ENCODE data around the gene TSHZ2.
A peak's percentile ranks its signal among the peaks of the same experiment; 100 is the strongest.

Gene TSHZ2

DNA sequence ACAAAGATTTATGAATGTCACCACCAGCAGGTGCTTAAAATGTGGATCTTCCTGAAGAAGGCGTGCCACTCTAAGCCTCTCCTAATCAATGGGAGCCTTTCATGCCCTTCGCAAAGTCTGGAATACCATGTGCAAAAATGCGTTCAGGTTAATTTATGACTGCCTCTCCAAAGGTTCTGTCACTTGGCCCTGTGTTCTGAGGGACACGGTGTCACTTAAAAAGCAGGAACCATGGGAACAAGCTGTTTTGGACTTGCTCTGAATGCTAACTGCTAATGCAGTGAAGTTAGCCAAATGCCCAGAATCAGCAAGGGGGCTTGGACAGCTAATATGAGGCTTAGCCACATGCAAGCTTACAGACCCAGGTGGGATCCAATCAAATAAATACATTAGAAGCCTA, 250.3 kb downstream of the TSHZ2 start:
- no peak for DNase-seq (ENCODE audit: low read depth)
- TF ChIP-seq, protein P1, sequence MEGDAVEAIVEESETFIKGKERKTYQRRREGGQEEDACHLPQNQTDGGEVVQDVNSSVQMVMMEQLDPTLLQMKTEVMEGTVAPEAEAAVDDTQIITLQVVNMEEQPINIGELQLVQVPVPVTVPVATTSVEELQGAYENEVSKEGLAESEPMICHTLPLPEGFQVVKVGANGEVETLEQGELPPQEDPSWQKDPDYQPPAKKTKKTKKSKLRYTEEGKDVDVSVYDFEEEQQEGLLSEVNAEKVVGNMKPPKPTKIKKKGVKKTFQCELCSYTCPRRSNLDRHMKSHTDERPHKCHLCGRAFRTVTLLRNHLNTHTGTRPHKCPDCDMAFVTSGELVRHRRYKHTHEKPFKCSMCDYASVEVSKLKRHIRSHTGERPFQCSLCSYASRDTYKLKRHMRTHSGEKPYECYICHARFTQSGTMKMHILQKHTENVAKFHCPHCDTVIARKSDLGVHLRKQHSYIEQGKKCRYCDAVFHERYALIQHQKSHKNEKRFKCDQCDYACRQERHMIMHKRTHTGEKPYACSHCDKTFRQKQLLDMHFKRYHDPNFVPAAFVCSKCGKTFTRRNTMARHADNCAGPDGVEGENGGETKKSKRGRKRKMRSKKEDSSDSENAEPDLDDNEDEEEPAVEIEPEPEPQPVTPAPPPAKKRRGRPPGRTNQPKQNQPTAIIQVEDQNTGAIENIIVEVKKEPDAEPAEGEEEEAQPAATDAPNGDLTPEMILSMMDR (conservative IDR thresholded peaks at IDR 0.05; ENCODE audit: low read length): no peak
- no peak overlapping the region for H3K4me3 ChIP-seq (ENCODE audit: low read length)

DNA sequence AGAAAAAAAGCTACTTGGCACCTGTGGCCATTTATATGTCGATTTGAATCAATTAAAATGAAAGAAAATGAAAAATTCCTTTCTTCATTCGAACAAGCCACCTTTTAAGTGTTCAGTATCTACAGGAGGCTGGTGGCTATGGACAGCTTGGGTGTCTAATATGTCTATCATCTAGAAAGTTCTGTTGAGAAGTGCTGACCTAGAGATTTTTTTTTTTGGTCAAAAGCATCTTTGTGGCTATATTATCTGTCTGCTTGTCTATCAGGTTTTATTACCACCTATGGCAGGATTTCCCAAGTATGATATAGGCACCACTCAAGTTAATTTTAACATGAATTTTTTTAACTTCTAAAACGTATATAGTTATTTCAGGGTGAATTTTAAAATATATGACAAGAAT, 250.8 kb downstream of the TSHZ2 start:
- no peak for DNase-seq (ENCODE audit: low read depth)
- TF ChIP-seq, protein P1 (conservative IDR thresholded peaks at IDR 0.05; ENCODE audit: low read length): no peak
- no peak overlapping the region for H3K4me3 ChIP-seq (ENCODE audit: low read length)

DNA sequence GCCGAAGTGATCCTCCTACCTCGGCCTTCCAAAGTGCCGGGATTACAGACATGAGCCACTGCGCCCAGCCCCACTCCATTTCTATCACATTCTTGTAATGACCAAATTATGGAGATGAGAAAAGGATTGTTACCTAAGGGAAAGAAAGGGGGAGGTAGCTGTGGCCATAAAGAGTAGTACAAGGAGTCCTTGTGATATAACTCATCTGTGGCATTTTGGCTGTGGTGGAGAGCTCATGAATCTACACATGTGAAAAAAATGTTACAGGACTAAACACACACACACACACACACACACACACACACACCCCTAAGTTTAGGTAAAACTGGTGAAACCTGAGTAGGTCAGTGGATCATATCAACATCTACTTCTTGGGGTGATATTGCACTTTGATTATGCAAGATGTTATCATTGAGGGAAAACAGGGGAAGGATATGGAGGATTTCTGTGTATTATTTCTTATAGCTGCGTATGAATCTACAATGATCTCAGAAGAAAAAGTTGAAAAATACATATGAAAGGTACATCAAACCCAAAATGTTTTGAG, 251.5 kb downstream of the TSHZ2 start:
- DNase-seq (ENCODE audit: low read depth): no peak
- H3K4me3 ChIP-seq (ENCODE audit: low read length): no peak overlapping the region
- TF ChIP-seq, protein P1 (conservative IDR thresholded peaks at IDR 0.05; ENCODE audit: low read length): no peak

DNA sequence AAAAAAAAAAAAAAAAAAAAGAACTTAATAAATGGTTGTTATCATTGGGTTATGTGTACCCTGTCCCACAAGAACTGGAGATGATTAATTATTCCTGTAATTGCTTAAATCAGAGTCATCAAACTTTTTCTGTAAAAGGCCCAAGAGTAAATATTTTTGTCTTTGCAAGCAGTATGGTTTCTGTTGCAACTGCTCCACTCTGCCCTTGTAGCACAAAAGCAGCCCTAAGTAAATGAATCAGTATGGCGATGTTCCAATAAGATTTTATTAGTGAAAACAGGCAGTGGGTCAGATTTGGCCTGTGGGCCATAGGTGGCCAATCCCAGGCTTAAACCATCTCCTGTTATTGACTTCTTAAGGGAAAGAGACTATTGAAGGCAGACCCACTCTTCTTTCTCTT, 252.7 kb downstream of the TSHZ2 start:
- DNase-seq (ENCODE audit: low read depth): peak; percentile 69
- H3K4me3 ChIP-seq (ENCODE audit: low read length): no peak overlapping the region
- TF ChIP-seq, protein P1 (conservative IDR thresholded peaks at IDR 0.05; ENCODE audit: low read length): no peak

DNA sequence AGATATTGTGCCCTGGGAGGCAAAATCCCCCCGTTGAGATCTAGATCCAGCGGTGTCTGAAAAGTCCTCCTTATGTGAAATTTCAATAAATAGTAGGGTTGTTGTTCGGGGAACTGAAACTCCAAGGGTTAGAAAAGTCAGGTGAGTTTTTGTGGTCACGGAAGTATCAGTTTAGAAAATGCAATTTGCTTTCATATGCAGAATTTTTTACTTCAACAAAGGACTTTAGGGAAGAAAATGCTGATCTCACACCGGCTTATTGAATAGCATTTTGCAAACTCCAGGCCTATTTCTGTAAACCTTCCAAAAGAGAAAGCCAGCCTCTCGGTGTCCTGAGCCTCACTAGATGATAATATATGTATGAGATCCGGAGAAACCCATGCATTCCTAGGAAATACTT, 254.7 kb downstream of the TSHZ2 start:
- TF ChIP-seq, protein P1 (conservative IDR thresholded peaks at IDR 0.05; ENCODE audit: low read length): no peak
- H3K4me3 ChIP-seq (ENCODE audit: low read length): no peak overlapping the region
- no peak for DNase-seq (ENCODE audit: low read depth)

DNA sequence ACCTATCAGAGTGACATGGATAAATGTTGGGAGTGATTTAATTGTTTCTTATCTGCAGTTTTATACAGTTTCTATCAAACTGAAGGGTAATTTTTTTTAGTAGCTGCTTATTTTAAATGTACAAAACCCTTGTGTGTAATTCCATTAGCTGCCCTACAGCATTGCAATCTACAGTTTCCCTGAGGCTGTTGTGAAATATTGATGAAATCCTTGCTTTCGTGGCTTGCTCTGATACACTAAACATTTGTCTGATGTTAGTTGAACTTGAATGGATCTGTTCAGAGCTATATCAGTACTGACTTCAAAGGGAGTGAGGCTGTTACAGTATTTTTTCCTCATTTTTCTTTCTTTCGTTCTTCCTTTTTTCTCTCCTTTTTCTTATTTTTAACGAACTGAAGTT, 255.4 kb downstream of the TSHZ2 start:
- TF ChIP-seq, protein P1 (conservative IDR thresholded peaks at IDR 0.05; ENCODE audit: low read length): no peak
- no peak overlapping the region for H3K4me3 ChIP-seq (ENCODE audit: low read length)
- DNase-seq (ENCODE audit: low read depth): peak; percentile 38

DNA sequence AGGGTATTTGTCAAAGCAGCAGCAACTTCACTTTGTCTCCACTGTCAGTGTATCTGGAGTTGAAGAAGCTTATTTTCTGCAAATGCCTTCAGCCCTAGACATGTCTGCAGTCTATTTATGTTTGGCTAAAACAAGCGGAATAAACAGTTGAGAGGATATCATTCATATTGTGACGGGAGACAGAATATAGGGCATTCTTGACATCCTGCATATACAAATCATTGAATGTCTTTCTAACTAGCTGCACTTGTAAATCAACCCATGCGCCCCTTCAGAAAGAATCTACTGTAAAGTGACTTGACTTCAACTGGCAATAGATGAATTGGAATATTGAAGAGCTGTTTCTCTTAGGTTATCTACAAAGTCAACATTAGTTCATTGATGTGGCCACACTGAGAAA, 258.9 kb downstream of the TSHZ2 start:
- TF ChIP-seq, protein P1 (conservative IDR thresholded peaks at IDR 0.05; ENCODE audit: low read length): no peak
- DNase-seq (ENCODE audit: low read depth): no peak

More for the DNA sequence above, 258.9 kb downstream of the TSHZ2 start:
- H3K4me3 ChIP-seq (ENCODE audit: low read length): no peak overlapping the region
